Activated T-helper 9 cell treated with anti-CD3 and anti-CD28 coated beads, Interleukin-2, amount 50 U/mL, for 16 hours (primary cell): Measurements from ENCODE around the gene ZNF711.
"Not testable (repeated sequence)": the region's sequence is repeated elsewhere in the genome, so short reads cannot be mapped to it uniquely, and the experiment has no call there.

ENCODE experiments used
- DNase-seq: peaks from one replicate; pipeline ENCODE4 v3.0.0-alpha.2; 2020; ENCODE audit warnings: low read depth

ZNF711 gene

DNA sequence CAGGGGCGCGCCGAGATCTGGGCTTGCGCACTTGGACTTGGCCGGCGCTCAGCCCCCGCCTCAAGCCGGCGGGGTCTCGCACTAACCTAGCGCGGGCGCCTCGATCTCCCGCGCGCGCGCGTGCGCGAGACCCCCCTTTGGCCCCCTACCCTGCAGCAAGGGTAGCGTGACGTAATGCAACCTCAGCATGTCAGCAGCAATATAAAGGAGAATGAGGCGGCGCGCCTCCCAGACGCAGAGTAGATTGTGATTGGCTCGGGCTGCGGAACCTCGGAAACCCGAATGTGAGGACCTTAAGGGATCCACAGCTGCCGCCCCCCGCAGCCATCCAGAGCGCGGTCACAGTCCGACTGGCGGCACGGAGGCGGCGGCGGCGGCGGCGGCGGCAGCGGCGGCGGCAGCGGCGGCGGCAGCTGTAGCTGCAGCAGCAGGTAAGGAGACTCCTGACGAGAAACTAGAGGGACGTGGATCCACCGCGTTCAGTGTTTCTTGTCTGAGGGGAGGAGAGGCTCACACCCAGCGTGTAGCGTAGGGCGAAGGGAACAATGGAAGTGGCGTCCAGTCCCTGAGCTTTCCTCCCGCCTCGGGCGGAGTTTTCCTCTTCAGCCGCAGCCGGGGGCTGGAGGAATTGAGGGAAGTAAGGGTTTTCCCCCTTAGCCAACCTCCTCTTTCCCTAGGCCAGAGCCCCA is at the start of gene ZNF711, which contains the start of gene SATL1:
Gene ZNF711 (plus strand): TSS at position 231 of the 689 bp plus-strand sequence. CDS start 3,582 bp downstream, outside the sequence.
Gene SATL1 (minus strand): TSS at position 19 of the 689 bp plus-strand sequence. CDS start 134,811 bp downstream, outside the sequence.
- DNase-seq: no peak

- no peak for DNase-seq
Measured at GRCh38 chrX:85196319-85196718, 47.5 kb upstream of the ZNF711 start.

- DNase-seq: no peak
Measured at GRCh38 chrX:85203461-85203970, 40.3 kb upstream of the ZNF711 start.

GRCh38 chrX:85213792-85214530 is 29.8 kb upstream of the ZNF711 start:
- no peak for DNase-seq

DNA sequence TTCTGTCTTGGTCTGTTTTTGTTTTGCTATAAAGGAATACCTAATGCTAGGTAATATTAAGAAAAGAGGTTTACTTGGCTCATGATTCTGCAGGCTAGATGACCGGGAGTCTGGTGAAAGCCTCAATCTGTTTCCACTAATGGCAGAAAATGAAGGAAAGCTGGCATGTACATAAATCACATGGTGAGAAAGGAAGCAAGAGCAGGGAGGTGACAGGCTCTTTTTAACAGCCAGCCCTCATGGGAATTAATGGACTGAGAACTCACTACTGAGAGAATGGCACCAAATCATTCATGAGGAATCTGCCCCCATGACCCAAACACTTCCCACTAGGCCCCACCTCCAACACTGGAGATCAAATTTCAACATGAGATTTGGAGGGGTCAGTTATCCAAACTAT is 27.8 kb upstream of the ZNF711 start:
- DNase-seq: no peak

GRCh38 chrX:85221361-85221760 is 22.4 kb upstream of the ZNF711 start:
- no peak for DNase-seq

- DNase-seq: no peak
Measured at GRCh38 chrX:85223359-85223758, 20.4 kb upstream of the ZNF711 start.

DNA sequence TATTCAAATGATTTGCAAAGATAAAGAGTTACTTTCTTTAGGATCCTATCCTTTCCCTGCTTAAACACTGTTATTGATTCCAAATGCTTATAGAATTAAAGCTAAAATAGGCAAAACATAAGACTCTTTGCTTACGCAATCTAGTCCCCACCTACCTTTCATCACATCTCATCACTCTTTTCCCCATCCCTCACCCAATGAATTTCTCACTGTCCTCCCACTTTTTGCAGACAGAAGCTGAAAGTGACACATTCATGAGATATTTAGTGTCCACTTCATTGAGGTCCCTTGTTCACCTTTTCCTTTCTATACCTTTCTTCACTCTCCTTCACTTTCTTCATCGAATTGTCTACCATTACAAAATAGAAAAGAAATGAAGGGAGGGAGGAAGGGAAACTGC is 636 bp upstream of the ZNF711 start:
- no peak for DNase-seq

DNA sequence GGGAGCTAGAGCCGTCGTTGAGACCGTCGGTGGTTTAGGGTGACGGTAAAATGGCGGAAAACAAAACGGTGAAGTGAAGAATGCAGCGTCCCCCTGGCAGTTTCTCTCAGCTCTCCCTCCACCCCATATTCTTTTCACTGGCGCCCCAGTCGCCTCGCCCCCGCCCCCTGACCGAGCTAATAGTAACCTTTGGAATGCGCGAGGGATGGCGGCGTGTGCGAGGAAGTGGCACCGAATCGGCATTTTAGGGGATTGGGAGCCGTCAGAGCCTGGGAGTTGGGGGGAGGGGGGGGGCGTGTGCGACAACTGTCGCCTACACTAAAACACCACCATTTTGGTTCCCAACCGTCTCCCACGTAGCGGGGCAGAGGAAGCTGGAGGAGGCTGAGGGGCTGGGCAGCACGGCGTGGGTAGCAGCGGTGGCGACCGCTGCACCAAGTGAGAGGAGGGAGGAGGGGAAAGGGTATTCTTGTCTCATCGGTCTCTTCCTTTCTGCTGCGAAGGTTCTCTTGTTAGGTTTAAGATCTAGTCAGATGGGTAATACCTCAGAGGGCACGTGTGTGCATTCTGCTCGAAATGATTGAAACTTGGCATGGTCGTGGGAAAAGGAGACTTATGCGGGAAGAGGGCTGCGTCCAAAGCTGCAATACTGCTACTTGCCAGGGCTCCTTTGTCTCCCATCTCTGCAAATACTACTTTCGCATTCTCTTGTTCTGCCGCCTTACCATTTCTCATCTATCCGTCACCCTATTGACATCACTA is 840 bp downstream of the ZNF711 start:
- DNase-seq: no peak

GRCh38 chrX:85285286-85285685 is 41.5 kb downstream of the ZNF711 start:
- DNase-seq: not testable (repeated sequence)

DNA sequence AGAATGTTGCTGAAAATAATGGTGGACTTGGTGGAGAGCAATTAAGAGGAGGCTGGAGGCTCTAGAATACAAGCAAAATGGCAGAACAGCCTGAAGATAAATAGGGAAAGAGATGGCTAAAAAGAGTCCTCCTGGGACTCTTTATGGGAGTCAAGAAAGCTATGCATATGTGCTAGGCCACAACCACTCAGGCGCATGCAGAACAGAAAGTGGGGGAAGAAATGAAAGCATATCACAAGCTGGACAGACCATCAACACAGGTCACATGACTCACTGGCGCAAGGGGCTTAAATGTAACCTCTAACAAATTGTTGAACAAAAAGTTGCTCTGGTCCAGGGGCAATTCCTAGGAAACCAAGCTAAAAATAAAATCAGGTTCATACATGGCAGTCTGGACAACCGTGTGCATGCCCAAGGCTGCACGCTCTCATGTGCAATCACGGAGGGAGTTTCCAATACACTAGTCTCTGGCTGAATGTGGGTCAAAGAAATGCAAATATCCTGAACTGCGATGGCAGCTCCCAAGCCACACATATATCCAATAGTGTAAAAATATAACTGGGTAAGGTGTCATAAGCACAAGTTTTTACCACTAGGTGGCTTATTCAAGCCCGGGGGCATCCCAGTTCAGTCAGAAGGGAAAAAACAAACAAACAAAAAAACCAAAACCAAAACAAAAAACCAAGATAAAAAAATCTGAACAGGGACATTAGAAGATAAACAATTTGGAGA is 45.4 kb downstream of the ZNF711 start:
- DNase-seq: no peak

GRCh38 chrX:85303544-85303943 is 59.8 kb downstream of the ZNF711 start:
- no peak for DNase-seq

DNA sequence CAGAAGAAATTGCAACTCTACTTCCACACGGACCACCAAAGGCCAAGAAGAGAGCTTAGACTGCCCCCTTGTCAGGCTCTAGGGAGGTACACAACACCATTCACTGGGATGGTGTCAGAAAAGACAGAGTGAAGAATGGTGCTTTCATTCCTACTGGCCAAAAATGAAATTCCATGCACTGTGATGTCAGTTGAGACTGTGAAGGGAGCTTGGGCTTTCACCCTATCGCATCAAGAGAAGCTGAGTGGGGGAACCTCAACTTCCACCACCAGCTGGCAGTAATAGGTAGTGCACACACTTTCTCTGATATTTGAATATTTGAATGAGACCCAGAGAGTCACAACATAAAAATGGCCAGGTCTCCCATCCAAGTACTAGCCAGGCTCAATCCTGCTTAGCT is 65.9 kb downstream of the ZNF711 start:
- DNase-seq: no peak

- DNase-seq: not testable (repeated sequence)
Measured at GRCh38 chrX:85311348-85311747, 67.6 kb downstream of the ZNF711 start.
